GM23338 (cell line): ENCODE data around the gene CLDN20. TPM values are rescaled to one million over a fixed set of nuclear protein-coding genes. Genes with fewer than 3 reads are reported as not detected.

ENCODE experiments used
- ATAC-seq: fragments of 200-7000 bp; cut with Tn5 transposase; 3 replicates; pipeline ENCODE4 v1.9.1; 2020
- DNase-seq: peaks from one replicate; pipeline ENCODE4 v3.0.0-alpha.2; 2015; ENCODE audit warnings: low spot score
- H2AFZ ChIP-seq: fragments of 200-600 bp; sonication (generic); 2 replicates; pipeline ENCODE4 v1.8.0; 2016; ENCODE audit warnings: antibody characterized with exemption, mild to moderate bottlenecking, moderate library complexity
- H3F3A ChIP-seq: fragments of 200-600 bp; sonication (generic); replicated peaks from 2 replicates; pipeline ENCODE4 v1.8.0; 2017; ENCODE audit warnings: antibody characterized with exemption, mixed run types, low read depth
- H3K27ac ChIP-seq: fragments of 200-600 bp; sonication (generic); 2 replicates; pipeline ENCODE4 v1.6.1; 2016; ENCODE audit warnings: low read depth
- H3K27me3 ChIP-seq: fragments of 200-600 bp; sonication (generic); 2 replicates; pipeline ENCODE4 v1.8.0; 2016; ENCODE audit warnings: mild to moderate bottlenecking, mixed run types, moderate library complexity; ENCODE audit not compliant: insufficient read depth
- H3K36me3 ChIP-seq: fragments of 200-600 bp; sonication (generic); 2 replicates; pipeline ENCODE4 v1.8.0; 2016; ENCODE audit warnings: mild to moderate bottlenecking; ENCODE audit not compliant: insufficient read depth
- H3K4me1 ChIP-seq: fragments of 200-600 bp; sonication (generic); 2 replicates; pipeline ENCODE4 v1.8.0; 2016; ENCODE audit warnings: mild to moderate bottlenecking, moderate library complexity; ENCODE audit not compliant: insufficient read depth
- H3K4me2 ChIP-seq: fragments of 200-600 bp; sonication (generic); 2 replicates; pipeline ENCODE4 v1.7.1; 2017; ENCODE audit warnings: mixed run types
- H3K4me3 ChIP-seq: fragments of 200-600 bp; sonication (generic); 2 replicates; pipeline ENCODE4 v1.6.1; 2016; ENCODE audit warnings: mixed run types
- H3K79me2 ChIP-seq: fragments of 200-600 bp; sonication (generic); replicated peaks from 2 replicates; pipeline ENCODE4 v1.8.0; 2017; ENCODE audit warnings: mild to moderate bottlenecking; ENCODE audit not compliant: insufficient read depth
- H3K9me2 ChIP-seq: fragments of 200-600 bp; sonication (generic); 2 replicates; pipeline ENCODE4 v1.8.0; 2017; ENCODE audit not compliant: insufficient read depth
- H4K20me1 ChIP-seq: fragments of 200-600 bp; sonication (generic); replicated peaks from 2 replicates; pipeline ENCODE4 v1.8.0; 2017; ENCODE audit warnings: mild to moderate bottlenecking; ENCODE audit not compliant: insufficient read depth
- H3K27ac Mint-ChIP-seq: 2 replicates; pipeline ENCODE4 v1.8.0; 2020; ENCODE audit warnings: inconsistent platforms, mild to moderate bottlenecking, moderate library complexity, mixed read lengths
- H3K27me3 Mint-ChIP-seq: 3 replicates; pipeline ENCODE4 v1.8.0; 2022; ENCODE audit warnings: low read depth, mild to moderate bottlenecking, moderate library complexity, mixed read lengths, inconsistent platforms; ENCODE audit not compliant: insufficient read depth, poor library complexity
- H3K36me3 Mint-ChIP-seq: 3 replicates; pipeline ENCODE4 v1.8.0; 2021; ENCODE audit warnings: low read depth, mild to moderate bottlenecking, inconsistent platforms, moderate library complexity, mixed read lengths
- H3K4me1 Mint-ChIP-seq: 3 replicates; pipeline ENCODE4 v1.8.0; 2020; ENCODE audit warnings: mild to moderate bottlenecking, inconsistent platforms, mixed read lengths
- H3K4me3 Mint-ChIP-seq: 3 replicates; pipeline ENCODE4 v1.8.0; 2021; ENCODE audit warnings: moderate library complexity, mild to moderate bottlenecking, inconsistent platforms, mixed read lengths
- H3K9me3 Mint-ChIP-seq: 3 replicates; pipeline ENCODE4 v1.8.0; 2020; ENCODE audit warnings: moderate library complexity, mild to moderate bottlenecking, inconsistent platforms, mixed read lengths
- CREB1 ChIP-seq: fragments of 250-450 bp; sonication (Bioruptor Pico); IDR thresholded peaks from 2 replicates; pipeline ENCODE4 v1.5.0; 2020; ENCODE audit warnings: low read depth, mild to moderate bottlenecking, moderate library complexity
- EZH2 ChIP-seq: fragments of 200-600 bp; sonication (generic); IDR thresholded peaks from one replicate; pipeline ENCODE4 v1.8.0; 2017; ENCODE audit warnings: antibody characterized with exemption, mild to moderate bottlenecking, low read depth; ENCODE audit not compliant: unreplicated experiment
- JUNB ChIP-seq: IDR thresholded peaks from one replicate; pipeline ENCODE4 v1.6.1; 2016; ENCODE audit warnings: antibody characterized with exemption; ENCODE audit not compliant: unreplicated experiment
- NANOG ChIP-seq: IDR thresholded peaks from 2 replicates; pipeline ENCODE4 v1.6.1; 2016; ENCODE audit warnings: antibody characterized with exemption, borderline replicate concordance
- POLR2AphosphoS5 ChIP-seq: IDR thresholded peaks from 2 replicates; pipeline ENCODE4 v1.6.1; 2016; ENCODE audit warnings: antibody characterized with exemption, low read depth
- STAT1 ChIP-seq: IDR thresholded peaks from one replicate; pipeline ENCODE4 v1.6.1; 2016; ENCODE audit warnings: antibody characterized with exemption; ENCODE audit not compliant: unreplicated experiment
- ZNF114 ChIP-seq: fragments of 250-450 bp; sonication (Bioruptor Pico); IDR thresholded peaks from 2 replicates; pipeline ENCODE4 v1.5.0; 2020; ENCODE audit warnings: mild to moderate bottlenecking, moderate library complexity
- ZNF331 ChIP-seq: fragments of 250-450 bp; sonication (Bioruptor Pico); IDR thresholded peaks from 2 replicates; pipeline ENCODE4 v1.5.0; 2020; ENCODE audit warnings: low read depth, mild to moderate bottlenecking, moderate library complexity
- polyA plus RNA-seq: library from polyadenylated mRNA; unstranded; fragments of >200 nt; fragmentation: Nextera tagmentation; extraction: Ambion mirVana; gene quantifications from 2 replicates; pipeline ENCODE4 v1.2.1, GENCODE V29; 2016
- total RNA-seq: library from RNA; depleted of rRNA; stranded (reverse); fragments of >200 nt; shearing (Covaris generic); gene quantifications from 2 replicates; pipeline ENCODE4 v1.2.3, GENCODE V29; 2014
- TF ChIP-seq, protein P1 (sequence below): IDR thresholded peaks from 2 replicates; pipeline ENCODE4 v1.6.1; 2016; ENCODE audit warnings: antibody characterized with exemption
- TF ChIP-seq, protein P2 (sequence below): IDR thresholded peaks from one replicate; pipeline ENCODE4 v1.6.1; 2018; ENCODE audit warnings: antibody characterized with exemption; ENCODE audit not compliant: unreplicated experiment
- TF ChIP-seq, protein P3 (sequence below): fragments of 250-450 bp; sonication (Bioruptor Pico); IDR thresholded peaks from 2 replicates; pipeline ENCODE4 v1.5.0; 2020; ENCODE audit warnings: mild to moderate bottlenecking, moderate library complexity
- TF ChIP-seq, protein P4 (sequence below), 2 experiments: fragments of 200-600 bp in 1 of 2; sonication (generic) in 1 of 2; conservative IDR thresholded peaks; 2 replicates each; pipeline versions ENCODE4 v1.5.1 to v1.6.1; 2016 to 2017; ENCODE audit warnings: antibody characterized with exemption in 2 of 2, low read depth in 2 of 2, mild to moderate bottlenecking in 2 of 2, moderate library complexity in 1 of 2

Gene CLDN20
- total and polyA plus RNA-seq, 2 experiments from 2014 or later: 0.23 TPM; not detected in 1

DNA sequence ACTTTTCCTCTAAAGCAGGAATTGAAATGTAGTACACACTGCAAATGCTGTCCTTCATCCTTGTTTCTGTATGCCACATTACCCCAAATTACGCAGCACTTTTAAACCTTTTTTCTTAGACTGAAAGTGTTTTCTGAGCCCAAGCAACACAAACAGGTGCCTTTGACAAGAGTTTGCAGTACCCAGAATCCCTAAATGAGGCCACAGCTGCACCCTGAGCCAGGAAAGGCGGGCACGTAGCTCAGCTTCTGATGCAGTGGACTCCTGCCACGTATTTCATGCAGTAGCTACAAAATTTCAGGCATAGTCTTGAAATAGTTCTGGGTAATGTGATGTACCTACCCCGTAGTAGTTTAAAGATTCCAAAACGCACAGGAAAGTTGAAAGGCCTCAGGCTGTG, 31.0 kb upstream of the CLDN20 start:
- Mint-ChIP-seq H3K36me3 (peaks cover 35% of the 10 kb centered on the region), H3K27me3 (peaks cover 5% of the 10 kb centered on the region), H3K4me1 (peaks cover 19% of the 10 kb centered on the region), H3K27ac (no peak overlapping the region), H3K9me3 (peaks cover 28% of the 10 kb centered on the region), H3K4me3 (no peak overlapping the region)
- DNase-seq (no peak), ATAC-seq (no peak)
- TF ChIP-seq, protein P1, sequence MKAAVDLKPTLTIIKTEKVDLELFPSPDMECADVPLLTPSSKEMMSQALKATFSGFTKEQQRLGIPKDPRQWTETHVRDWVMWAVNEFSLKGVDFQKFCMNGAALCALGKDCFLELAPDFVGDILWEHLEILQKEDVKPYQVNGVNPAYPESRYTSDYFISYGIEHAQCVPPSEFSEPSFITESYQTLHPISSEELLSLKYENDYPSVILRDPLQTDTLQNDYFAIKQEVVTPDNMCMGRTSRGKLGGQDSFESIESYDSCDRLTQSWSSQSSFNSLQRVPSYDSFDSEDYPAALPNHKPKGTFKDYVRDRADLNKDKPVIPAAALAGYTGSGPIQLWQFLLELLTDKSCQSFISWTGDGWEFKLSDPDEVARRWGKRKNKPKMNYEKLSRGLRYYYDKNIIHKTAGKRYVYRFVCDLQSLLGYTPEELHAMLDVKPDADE: no peak
- TF ChIP-seq, protein P2, sequence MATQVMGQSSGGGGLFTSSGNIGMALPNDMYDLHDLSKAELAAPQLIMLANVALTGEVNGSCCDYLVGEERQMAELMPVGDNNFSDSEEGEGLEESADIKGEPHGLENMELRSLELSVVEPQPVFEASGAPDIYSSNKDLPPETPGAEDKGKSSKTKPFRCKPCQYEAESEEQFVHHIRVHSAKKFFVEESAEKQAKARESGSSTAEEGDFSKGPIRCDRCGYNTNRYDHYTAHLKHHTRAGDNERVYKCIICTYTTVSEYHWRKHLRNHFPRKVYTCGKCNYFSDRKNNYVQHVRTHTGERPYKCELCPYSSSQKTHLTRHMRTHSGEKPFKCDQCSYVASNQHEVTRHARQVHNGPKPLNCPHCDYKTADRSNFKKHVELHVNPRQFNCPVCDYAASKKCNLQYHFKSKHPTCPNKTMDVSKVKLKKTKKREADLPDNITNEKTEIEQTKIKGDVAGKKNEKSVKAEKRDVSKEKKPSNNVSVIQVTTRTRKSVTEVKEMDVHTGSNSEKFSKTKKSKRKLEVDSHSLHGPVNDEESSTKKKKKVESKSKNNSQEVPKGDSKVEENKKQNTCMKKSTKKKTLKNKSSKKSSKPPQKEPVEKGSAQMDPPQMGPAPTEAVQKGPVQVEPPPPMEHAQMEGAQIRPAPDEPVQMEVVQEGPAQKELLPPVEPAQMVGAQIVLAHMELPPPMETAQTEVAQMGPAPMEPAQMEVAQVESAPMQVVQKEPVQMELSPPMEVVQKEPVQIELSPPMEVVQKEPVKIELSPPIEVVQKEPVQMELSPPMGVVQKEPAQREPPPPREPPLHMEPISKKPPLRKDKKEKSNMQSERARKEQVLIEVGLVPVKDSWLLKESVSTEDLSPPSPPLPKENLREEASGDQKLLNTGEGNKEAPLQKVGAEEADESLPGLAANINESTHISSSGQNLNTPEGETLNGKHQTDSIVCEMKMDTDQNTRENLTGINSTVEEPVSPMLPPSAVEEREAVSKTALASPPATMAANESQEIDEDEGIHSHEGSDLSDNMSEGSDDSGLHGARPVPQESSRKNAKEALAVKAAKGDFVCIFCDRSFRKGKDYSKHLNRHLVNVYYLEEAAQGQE: no peak
- TF ChIP-seq EZH2 (no peak), JUNB (no peak), POLR2AphosphoS5 (no peak), NANOG (no peak), ZNF114 (no peak), STAT1 (no peak), CREB1 (CRISPR knock-in tag) (no peak), ZNF331 (CRISPR knock-in tag) (no peak)
- TF ChIP-seq, protein P3, sequence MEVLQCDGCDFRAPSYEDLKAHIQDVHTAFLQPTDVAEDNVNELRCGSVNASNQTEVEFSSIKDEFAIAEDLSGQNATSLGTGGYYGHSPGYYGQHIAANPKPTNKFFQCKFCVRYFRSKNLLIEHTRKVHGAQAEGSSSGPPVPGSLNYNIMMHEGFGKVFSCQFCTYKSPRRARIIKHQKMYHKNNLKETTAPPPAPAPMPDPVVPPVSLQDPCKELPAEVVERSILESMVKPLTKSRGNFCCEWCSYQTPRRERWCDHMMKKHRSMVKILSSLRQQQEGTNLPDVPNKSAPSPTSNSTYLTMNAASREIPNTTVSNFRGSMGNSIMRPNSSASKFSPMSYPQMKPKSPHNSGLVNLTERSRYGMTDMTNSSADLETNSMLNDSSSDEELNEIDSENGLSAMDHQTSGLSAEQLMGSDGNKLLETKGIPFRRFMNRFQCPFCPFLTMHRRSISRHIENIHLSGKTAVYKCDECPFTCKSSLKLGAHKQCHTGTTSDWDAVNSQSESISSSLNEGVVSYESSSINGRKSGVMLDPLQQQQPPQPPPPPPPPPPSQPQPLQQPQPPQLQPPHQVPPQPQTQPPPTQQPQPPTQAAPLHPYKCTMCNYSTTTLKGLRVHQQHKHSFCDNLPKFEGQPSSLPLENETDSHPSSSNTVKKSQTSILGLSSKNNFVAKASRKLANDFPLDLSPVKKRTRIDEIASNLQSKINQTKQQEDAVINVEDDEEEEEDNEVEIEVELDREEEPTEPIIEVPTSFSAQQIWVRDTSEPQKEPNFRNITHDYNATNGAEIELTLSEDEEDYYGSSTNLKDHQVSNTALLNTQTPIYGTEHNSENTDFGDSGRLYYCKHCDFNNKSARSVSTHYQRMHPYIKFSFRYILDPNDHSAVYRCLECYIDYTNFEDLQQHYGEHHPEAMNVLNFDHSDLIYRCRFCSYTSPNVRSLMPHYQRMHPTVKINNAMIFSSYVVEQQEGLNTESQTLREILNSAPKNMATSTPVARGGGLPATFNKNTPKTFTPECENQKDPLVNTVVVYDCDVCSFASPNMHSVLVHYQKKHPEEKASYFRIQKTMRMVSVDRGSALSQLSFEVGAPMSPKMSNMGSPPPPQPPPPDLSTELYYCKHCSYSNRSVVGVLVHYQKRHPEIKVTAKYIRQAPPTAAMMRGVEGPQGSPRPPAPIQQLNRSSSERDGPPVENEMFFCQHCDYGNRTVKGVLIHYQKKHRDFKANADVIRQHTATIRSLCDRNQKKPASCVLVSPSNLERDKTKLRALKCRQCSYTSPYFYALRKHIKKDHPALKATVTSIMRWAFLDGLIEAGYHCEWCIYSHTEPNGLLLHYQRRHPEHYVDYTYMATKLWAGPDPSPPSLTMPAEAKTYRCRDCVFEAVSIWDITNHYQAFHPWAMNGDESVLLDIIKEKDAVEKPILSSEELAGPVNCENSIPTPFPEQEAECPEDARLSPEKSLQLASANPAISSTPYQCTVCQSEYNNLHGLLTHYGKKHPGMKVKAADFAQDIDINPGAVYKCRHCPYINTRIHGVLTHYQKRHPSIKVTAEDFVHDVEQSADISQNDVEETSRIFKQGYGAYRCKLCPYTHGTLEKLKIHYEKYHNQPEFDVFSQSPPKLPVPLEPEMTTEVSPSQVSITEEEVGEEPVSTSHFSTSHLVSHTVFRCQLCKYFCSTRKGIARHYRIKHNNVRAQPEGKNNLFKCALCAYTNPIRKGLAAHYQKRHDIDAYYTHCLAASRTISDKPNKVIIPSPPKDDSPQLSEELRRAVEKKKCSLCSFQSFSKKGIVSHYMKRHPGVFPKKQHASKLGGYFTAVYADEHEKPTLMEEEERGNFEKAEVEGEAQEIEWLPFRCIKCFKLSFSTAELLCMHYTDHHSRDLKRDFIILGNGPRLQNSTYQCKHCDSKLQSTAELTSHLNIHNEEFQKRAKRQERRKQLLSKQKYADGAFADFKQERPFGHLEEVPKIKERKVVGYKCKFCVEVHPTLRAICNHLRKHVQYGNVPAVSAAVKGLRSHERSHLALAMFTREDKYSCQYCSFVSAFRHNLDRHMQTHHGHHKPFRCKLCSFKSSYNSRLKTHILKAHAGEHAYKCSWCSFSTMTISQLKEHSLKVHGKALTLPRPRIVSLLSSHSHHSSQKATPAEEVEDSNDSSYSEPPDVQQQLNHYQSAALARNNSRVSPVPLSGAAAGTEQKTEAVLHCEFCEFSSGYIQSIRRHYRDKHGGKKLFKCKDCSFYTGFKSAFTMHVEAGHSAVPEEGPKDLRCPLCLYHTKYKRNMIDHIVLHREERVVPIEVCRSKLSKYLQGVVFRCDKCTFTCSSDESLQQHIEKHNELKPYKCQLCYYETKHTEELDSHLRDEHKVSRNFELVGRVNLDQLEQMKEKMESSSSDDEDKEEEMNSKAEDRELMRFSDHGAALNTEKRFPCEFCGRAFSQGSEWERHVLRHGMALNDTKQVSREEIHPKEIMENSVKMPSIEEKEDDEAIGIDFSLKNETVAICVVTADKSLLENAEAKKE (CRISPR knock-in tag): no peak
- TF ChIP-seq, protein P4, sequence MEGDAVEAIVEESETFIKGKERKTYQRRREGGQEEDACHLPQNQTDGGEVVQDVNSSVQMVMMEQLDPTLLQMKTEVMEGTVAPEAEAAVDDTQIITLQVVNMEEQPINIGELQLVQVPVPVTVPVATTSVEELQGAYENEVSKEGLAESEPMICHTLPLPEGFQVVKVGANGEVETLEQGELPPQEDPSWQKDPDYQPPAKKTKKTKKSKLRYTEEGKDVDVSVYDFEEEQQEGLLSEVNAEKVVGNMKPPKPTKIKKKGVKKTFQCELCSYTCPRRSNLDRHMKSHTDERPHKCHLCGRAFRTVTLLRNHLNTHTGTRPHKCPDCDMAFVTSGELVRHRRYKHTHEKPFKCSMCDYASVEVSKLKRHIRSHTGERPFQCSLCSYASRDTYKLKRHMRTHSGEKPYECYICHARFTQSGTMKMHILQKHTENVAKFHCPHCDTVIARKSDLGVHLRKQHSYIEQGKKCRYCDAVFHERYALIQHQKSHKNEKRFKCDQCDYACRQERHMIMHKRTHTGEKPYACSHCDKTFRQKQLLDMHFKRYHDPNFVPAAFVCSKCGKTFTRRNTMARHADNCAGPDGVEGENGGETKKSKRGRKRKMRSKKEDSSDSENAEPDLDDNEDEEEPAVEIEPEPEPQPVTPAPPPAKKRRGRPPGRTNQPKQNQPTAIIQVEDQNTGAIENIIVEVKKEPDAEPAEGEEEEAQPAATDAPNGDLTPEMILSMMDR (conservative IDR thresholded peaks at IDR 0.05; ENCODE audit: low read depth in 2 of 2): no peak
- Histone ChIP-seq H3K4me2 (no peak overlapping the region), H2AFZ (no peak overlapping the region), H4K20me1 (no peaks in the 10 kb centered on the region; the same call in 1 of the 2 replicates), H3K4me3 (no peak overlapping the region), H3K4me1 (peaks cover 8% of the 10 kb centered on the region; the same call in 1 of the 2 replicates), H3K27me3 (no peaks in the 10 kb centered on the region), H3F3A (no peaks in the 10 kb centered on the region), H3K36me3 (peaks cover 16% of the 10 kb centered on the region), H3K27ac (no peak overlapping the region), H3K79me2 (no peaks in the 10 kb centered on the region), H3K9me2 (no peaks in the 10 kb centered on the region)
